GM19025 (cell line): ENCODE measurements around the gene RPIA.
"Not testable (repeated sequence)": the region's sequence is repeated elsewhere in the genome, so short reads cannot be mapped to it uniquely, and the experiment has no call there.

Experiments
- ATAC-seq: cut with Tn5 transposase; IDR thresholded peaks from one replicate; pipeline ENCODE4 v1.9.1; 2021; ENCODE audit warnings: mild to moderate bottlenecking, low read depth, moderate library complexity; ENCODE audit not compliant: unreplicated experiment

RPIA gene

DNA sequence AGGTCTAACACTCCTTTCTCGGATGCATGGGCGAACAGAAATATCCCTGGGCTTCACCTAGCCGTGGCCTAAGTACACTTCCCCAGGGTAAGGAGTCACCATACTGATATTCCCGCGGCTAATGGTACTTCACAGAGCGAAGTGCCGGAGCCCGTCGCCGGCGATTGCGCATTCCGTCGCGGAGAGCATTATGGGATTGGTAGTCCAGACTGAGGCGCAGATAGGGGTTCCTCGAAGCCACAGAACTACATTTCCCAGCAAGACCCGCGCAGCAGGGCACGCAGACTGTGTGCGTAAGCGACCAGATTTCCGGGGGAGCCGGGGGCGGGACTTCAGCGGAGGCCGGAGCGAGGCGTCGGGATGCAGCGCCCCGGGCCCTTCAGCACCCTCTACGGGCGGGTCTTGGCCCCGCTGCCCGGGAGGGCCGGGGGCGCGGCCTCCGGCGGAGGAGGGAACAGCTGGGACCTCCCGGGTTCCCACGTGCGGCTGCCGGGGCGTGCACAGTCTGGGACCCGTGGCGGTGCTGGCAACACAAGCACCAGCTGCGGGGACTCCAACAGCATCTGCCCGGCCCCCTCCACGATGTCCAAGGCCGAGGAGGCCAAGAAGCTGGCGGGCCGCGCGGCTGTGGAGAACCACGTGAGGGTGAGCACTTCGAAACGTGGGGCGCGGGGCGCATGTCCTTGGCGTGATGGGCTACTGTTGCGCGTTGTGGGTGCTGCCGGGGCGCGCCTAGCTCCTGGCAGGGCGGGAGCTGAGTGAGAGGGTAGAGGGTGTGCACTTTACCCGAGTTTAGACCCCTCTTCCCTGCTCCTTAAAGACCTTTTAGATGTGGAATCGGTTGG is at the start of gene RPIA:
TSS of gene RPIA (plus strand) at position 335 of the 845 bp plus-strand sequence. CDS start at position 361, 26 bp downstream.
- peak; percentile 97 for ATAC-seq

DNA sequence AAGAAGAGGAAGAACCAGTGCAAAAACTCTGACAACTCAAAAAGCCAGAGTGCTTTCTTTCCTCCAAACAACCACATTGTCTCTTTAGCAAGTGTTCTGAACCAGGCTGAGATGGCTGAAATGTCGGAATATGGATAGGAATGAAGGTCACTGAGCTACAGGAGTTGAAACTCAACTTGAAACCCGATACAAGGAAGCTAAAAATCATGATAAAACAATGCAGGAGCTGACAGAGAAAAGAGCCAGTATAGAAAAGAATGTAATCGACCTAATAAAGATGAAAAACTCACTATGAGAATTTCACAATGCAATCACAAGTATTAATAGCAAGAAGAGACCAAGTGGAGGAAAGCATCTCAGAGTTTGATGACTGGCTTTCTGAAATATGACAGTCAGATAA is 49.2 kb upstream of the RPIA start:
- no peak for ATAC-seq

DNA sequence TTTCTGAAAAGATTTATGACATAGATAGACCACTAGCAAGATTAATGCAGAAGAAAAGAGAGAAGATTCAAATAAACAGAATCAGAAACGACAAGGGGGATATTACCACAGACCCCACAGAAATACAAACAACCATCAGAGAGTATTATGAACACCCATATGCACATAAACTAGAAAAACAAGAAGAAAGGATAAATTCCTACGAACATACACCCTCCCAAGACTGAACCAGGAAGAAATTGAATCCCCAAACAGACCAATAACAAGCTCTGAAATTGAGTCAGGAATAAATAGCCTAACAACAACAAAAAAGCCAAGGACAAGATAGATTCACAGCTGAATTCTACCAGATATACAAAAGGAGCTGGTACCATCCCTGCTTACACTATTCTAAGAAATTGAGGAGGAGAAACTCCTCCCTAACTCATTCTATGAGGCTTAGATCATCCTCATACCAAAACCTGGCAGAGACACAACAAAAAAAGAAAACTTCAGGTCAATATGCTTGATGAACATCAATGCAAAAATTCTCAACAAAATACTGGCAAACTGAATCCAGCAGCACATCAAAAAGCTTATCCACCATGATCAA is 46.1 kb upstream of the RPIA start:
- ATAC-seq = not testable (repeated sequence)

DNA sequence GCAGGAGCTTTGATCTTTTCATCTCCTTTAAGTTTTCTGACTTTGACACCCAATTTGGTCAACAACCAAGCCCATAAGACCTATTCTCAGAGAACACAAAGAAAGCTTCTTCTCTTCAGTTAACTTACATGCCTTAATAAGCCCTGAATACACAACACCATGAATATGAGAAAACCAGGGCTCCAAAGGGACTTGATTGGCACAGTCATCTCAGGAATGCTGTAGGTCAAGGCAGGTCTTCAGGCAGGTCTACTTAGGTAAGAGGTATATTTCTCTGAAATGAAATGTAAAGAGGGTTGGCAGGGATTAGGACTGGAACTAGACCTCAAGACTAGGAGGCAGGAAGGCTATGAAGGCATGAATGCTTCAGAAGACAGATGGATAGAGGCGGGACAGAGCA is 39.8 kb upstream of the RPIA start:
- no peak for ATAC-seq

DNA sequence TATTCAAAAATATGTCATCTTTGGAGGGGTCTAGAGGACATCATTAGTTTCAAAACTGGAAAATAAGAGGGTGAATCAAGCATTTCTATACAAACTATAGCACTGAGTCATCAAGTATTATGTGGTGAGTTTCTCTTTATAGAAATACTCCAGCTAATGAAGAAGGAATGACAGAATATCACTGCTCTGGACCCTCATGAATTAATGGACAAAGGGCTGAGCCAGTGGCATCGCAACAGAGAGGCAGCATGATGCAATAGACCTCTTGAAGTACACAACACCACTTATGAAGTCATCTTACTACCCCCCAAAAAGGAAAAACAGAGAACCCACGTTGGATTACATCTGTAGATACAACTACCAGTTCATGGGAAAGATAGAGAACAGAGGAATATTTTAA is 36.8 kb upstream of the RPIA start:
- ATAC-seq = no peak

DNA sequence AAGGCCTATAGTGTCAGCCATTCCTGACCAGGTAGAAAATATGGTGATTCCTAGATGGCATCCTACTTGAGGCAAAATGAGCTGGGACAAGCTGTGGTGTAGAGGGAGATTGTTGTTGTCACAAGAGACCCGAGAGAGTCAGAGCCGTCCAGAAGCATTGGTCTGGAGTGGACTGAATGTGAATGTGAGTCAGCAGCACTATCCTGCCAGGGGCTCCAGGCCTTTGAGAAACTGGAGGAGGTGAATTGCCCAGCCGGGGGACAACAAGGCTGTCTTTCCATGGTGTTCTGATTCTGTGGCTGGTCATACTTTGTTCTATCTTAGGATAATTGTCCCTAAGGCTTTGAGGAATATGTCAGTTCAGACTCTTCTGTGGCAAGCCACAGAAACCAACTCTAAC is 34.8 kb upstream of the RPIA start:
- no peak for ATAC-seq

DNA sequence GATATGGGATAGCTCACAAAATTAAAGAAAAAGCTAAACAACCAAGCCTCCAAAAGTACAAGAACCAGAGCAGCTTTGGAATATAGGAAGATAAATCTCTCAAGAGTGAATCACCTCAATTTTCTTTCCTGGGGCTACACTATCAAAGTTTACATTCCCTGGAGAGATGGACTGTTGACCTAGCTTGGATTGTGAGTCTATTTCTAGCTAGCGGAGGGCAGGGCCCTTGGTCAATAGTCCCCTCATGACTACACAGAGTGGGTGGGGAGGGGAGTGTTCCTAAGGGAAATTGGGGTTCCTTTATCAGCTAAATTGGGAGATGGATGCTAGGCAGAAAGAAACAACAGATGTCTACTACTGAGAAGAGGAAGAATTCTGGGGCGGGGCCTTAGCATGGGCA is 34.3 kb upstream of the RPIA start:
- ATAC-seq = no peak

DNA sequence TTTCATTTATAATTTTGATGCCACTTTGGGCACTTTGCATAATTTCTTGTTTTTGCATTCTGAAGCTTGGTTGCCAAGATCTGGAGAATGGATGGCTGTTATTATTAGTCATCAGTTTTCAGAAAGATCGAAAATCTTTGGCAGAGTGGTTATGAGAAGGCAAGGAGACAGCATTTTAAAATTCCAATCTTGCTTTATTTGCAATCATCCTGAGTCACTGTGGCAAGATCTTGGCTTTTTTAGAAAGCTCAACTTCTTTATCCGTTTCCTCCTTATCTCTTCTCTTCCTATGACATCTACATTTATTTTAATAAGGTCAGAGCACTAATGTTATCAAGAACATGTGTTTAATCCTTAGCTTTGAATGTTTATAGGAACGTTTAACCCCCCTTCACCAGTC is 33.1 kb upstream of the RPIA start:
- ATAC-seq = no peak

DNA sequence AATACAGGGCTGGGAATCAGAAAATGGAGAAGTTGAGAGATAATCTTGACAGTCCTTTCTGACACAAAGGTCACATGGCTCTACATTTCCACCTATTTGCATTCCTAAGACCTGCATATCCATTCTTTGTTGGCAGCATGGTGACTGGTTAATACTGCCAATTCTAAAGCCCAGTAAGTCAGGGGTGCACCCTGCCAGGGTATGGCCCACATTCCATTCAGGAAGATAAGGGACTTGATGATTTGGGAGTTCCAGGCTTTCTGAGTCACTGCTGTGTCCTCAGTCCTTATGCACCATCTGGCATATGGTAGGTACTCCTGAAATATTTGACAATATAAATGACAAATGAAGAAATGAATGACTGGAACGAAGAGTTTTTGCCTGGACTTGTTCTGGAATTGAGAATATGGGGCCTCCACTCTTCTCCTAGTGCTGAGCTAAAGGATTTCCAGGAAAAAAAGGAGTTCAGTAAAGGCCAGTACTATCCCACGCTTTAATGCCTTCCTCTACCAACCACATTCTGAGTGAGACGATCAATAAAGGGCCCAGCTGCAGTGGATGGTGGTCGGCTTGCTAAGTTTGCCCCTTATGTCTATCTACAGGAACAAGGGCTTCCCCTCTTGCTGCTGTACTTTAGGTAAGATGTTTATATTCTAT is 32.5 kb upstream of the RPIA start:
- no peak for ATAC-seq

DNA sequence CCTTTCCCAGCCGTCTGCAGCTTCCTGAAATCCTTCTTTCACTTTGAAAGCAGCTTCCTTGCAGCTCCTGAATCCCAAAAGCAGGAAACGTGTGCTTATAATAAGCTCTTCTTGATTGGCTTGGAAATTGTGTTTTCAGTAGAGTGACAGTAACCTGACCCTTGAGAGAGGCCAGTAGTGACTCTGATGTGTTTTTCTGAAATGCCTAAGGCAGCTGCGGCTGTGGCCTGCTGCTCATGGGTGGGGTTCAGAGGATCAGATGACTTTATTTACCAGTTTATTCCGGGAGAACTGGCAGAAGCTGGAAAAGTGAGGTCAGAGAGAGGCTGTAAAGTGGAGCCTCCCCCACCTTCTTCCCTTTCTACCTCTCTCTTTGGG is 31.9 kb upstream of the RPIA start:
- no peak for ATAC-seq

DNA sequence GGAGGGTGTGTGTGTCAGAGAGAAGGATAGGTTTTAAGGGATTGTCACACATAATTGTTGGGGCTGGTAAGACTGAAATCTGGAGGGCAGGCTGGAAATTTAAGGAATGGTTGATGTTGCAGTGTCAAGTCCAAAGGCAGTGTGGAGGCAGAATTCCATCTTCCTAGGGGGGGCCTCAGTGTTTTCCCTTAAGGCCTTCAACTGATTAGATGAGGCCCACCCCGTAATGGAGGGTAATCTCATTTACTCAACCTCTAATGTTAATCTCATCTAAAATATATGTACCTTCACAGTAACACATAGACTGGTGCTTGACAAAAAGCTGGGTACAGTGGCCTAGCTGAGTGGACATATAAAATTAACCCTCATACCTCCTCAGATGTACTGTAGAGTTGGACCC is 30.9 kb upstream of the RPIA start:
- ATAC-seq = no peak

DNA sequence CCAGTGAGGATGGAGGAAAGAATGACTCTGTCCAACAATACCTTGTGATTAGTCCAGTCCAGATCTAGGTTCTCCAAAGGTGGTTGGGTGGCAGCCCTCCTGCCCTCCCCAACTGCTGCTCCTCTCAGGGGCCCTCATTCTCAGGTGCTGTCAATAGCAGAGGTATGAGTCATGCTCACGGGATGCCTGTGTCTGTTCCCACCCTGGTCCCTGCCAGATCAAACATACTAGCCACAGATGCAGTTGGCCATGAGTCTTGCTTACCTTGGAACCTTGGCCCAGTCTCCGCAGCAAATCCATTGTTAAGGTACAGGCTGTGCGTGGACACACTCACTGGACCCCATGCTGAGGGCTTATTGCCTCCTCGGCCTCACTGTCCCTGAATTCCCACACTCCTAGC is 24.9 kb upstream of the RPIA start:
- ATAC-seq = no peak

DNA sequence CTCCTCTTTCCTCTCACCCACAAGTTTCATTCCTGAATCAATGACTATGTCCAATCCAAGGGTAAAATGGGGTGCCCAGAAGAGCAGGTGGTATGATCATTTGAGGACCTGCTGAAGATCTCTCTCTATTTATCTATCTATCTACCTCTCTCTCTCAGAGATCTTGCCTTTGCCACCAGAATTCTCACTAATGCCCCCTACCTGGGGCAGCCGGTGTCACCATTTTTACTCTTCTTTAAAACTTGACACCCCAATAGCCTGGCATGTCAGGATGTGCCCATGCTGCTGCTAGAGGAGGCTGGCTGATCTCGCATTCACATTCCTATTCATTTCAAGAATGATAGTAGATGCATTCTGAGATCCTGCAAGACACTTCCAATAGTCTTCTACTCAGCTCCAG is 24.3 kb upstream of the RPIA start:
- no peak for ATAC-seq

DNA sequence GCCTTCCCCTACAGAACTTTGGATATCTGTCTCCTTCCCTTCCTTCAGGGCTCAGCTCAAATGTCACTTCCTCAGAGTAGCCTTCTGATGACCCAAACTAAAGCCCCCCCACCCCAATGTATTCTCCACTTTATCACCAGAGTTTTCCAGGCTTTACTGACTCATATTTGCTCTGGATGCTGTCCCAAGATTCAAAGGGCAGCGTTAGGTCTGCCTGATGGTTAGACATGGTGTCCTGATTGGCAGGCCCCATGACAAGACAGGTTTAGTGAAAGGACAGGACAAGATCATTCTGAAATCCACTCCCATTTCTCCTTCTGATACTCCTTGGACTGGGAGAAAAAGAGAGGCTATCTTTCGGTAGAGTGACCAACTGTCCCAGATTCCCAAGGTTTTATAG is 22.6 kb upstream of the RPIA start:
- no peak for ATAC-seq

DNA sequence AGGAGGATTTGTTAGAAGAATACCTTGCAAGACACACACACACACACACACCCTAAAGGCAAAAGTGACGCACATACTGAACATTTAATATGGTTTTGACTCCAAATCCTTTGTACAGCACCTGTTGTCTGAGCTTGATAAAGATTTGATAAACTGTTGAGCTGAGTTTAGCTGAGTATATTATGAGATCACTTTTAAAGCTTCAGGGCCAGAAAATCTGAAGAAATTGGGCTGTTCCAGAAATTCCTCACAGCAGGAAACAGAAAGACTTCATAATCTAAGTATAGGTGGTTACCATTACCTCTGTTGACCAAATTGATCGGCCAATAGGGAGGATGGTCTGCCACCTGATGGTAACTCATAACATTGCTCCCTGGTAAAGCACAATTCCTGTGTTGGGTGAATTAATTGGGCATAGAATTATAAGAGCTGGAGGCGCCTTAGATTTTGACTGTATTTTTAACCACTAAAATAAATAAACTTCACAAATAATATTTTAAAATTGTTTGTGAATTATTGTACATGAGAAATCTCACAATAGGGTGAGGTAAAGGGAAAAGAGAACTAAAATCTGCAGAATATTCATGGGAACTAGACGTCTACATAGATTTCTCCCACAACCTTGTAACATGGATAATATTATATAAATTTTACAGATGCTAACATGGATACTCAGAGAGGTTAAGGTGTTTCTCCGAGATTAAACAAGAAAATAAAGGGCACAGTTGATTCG is 21.8 kb upstream of the RPIA start:
- peak; percentile 78 for ATAC-seq

DNA sequence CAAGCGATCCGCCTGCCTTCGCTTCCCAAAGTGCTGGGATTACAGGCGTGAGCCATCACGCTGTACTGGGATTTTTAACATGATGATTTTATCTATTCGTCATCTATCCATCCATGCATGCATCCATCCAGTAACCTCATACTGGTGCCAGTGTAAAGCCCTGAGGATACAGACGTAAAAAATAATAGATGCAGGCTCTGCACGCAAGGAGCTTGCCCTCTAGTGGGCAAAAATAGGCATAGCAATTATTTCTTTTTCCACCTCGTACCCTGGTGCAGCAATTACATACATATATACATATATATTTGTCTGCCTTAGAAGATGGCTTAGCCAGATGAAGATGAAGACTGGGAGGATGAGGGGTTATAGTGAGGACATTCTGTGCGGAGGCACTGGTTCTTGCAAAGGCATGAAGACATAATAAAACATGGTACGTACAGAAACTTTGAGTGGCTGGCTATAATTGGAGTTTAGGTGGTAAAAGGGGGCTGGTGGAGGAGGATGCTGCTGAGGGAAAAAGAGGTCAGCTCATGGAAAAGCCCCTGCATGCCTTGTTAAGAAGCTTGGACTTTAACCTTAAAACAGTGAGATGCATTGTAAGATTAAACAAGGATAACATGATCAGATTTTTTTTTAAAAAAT is 19.6 kb upstream of the RPIA start:
- ATAC-seq = no peak

DNA sequence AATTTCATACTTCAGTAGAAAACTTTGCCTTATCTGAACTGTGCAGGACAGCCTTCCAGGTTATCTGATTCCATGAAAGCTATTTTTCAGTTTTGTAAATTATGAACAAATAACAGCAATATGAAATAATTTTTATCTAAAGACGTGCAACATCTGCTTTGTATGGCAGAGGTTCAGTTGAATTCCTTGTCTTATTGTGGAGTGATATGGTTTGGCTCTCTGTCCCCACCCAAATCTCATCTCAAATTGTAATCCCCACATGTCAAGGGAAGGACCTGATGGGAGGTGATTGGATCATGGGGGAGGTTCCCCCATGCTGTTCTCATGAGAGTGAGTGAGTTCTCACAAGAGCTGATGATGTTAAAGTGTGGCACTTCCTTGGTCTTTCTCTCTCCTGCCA is 18.1 kb upstream of the RPIA start:
- no peak for ATAC-seq

DNA sequence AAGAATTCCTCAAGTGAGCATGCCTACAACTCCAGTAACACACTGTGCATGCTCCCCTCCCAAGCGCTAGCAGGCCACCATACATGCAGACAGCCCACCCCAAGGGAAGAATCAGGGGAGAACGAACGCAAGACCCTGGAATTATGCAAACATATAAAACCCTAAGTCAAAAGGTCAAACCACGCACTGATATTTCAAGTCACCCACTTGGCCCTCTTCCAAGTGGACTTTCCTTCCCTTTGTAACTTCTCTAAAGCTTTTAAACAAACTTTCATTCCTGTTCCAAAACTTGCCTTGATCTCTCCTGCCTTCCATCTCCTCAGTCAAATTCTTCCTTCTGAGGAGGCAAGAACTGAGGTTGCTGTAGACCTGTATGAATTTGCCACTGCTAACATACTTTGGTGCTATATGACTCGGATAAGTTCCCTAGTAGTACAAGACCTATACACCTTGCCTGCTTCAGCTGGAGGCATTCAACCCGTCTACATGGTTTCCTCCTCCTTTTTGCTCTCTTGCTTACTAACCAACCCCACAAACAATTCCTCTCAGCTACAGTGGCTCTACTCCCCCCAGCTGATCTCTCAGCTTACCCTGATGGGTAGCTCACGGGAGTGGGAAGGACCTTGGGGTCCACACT is 11.1 kb upstream of the RPIA start:
- ATAC-seq = no peak

DNA sequence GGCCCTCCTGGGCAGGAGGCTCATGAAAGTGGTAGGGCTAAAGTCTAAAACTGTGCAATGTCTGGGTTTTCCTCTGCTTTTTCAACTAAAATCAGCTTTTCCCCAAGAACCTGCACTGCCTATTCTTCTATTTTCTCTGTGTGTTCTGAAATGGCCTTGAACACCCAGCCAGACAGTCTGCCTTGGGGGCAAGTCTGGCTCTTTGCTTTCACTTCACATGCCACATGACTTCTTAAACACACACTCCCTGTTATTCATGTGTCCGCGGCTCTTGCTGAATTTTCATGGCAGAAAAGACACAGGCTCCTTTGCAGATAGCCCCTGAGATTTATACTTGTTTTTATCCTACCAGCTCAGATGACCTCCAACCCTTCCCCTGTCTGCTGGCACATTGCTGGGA is 10.6 kb upstream of the RPIA start:
- no peak for ATAC-seq
